SK-N-SH treated with all-trans-retinoic acid at 6 μM for 48 hours (cell line): ENCODE data around the gene MICB.

Experiments used
- ARNTL ChIP-seq: fragments of 450-650 bp; formaldehyde crosslinking; IDR thresholded peaks from 2 replicates; pipeline ENCODE4 v1.5.0; 2020; ENCODE audit warnings: low read depth, mild to moderate bottlenecking, moderate library complexity, borderline replicate concordance
- BACH2 ChIP-seq: fragments of 250-450 bp; sonication (Bioruptor Pico); IDR thresholded peaks from 2 replicates; pipeline ENCODE4 v1.9.0; 2021; ENCODE audit warnings: mild to moderate bottlenecking, borderline replicate concordance
- CSDC2 ChIP-seq: fragments of 250-450 bp; sonication (Bioruptor Pico); IDR thresholded peaks from 2 replicates; pipeline ENCODE4 v1.5.0; 2020; ENCODE audit warnings: mild to moderate bottlenecking, moderate library complexity
- ESRRG ChIP-seq: fragments of 250-450 bp; sonication (Bioruptor Pico); IDR thresholded peaks from 2 replicates; pipeline ENCODE4 v1.6.1; 2021; ENCODE audit warnings: mild to moderate bottlenecking
- OSR1 ChIP-seq: fragments of 250-450 bp; sonication (Bioruptor Pico); IDR thresholded peaks from 2 replicates; pipeline ENCODE4 v1.8.0; 2022; ENCODE audit warnings: moderate library complexity, mild to moderate bottlenecking, inconsistent platforms
- SNAI2 ChIP-seq: fragments of 250-450 bp; sonication (Bioruptor Pico); IDR thresholded peaks from 2 replicates; pipeline ENCODE4 v1.5.0; 2020; ENCODE audit warnings: mild to moderate bottlenecking, moderate library complexity
- TCF4 ChIP-seq: fragments of 250-450 bp; sonication (Bioruptor Pico); IDR thresholded peaks from 2 replicates; pipeline ENCODE4 v1.8.0; 2021; ENCODE audit warnings: mild to moderate bottlenecking, moderate library complexity, borderline replicate concordance
- TOX ChIP-seq: fragments of 250-450 bp; sonication (Bioruptor Pico); IDR thresholded peaks from 2 replicates; pipeline ENCODE4 v1.8.0; 2021; ENCODE audit warnings: mild to moderate bottlenecking, moderate library complexity, borderline replicate concordance
- ZFP30 ChIP-seq: fragments of 450-650 bp; formaldehyde crosslinking; IDR thresholded peaks from 2 replicates; pipeline ENCODE4 v1.5.0; 2022; ENCODE audit warnings: mild to moderate bottlenecking, moderate library complexity
- ZNF70 ChIP-seq: fragments of 450-650 bp; formaldehyde crosslinking; IDR thresholded peaks from 2 replicates; pipeline ENCODE4 v1.5.0; 2020; ENCODE audit warnings: mild to moderate bottlenecking, moderate library complexity
- TF ChIP-seq, protein P1 (sequence below): fragments of 250-450 bp; sonication (Bioruptor Pico); IDR thresholded peaks from 2 replicates; pipeline ENCODE4 v1.8.0; 2020; ENCODE audit warnings: mild to moderate bottlenecking, moderate library complexity, borderline replicate concordance
- TF ChIP-seq, protein P2 (sequence below): fragments of 250-450 bp; sonication (Bioruptor Pico); IDR thresholded peaks from 2 replicates; pipeline ENCODE4 v1.5.1; 2020; ENCODE audit warnings: low read depth, mild to moderate bottlenecking, moderate library complexity

DNA sequence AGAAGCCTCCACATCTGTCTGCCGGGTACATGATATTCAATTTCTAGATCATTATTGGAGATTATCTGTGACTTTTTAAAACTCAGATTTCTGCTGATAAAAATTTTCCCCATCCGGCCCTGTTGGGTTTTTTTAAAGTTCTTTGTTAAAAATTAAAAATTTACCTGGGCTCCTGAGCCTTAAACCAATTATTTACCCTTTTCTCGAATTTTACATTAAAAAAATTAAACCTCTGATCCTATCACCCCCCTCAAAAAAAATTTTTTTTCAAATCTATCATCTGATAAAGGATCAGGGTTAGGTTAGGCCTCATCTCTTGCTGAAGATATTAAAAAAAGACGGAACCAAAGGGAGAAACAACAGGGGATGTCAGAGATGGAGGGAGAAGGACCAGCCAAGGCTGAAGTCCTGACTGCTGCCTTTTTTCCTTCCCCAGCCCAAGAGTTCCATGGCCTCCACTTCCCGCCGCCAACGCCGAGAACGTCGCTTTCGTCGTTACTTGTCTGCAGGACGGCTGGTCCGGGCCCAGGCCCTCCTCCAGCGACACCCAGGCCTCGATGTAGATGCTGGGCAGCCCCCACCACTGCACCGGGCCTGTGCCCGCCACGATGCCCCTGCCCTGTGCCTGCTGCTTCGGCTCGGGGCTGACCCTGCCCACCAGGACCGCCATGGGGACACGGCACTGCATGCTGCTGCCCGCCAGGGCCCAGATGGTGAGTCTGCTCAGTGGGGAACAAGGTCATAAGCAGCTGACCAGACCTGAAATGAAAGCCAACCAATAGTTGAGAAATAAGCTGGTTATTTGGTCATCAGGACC, 50.0 kb downstream of the MICB start:
- no peak for TF ChIP-seq ARNTL (CRISPR knock-in tag)
- no peak for TF ChIP-seq ZNF70
- TF ChIP-seq, protein P1, sequence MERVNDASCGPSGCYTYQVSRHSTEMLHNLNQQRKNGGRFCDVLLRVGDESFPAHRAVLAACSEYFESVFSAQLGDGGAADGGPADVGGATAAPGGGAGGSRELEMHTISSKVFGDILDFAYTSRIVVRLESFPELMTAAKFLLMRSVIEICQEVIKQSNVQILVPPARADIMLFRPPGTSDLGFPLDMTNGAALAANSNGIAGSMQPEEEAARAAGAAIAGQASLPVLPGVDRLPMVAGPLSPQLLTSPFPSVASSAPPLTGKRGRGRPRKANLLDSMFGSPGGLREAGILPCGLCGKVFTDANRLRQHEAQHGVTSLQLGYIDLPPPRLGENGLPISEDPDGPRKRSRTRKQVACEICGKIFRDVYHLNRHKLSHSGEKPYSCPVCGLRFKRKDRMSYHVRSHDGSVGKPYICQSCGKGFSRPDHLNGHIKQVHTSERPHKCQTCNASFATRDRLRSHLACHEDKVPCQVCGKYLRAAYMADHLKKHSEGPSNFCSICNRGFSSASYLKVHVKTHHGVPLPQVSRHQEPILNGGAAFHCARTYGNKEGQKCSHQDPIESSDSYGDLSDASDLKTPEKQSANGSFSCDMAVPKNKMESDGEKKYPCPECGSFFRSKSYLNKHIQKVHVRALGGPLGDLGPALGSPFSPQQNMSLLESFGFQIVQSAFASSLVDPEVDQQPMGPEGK (CRISPR knock-in tag), result no peak
- TF ChIP-seq CSDC2 (CRISPR knock-in tag), result peak; percentile 82; the same call in 1 of the 2 replicates
- no peak for TF ChIP-seq TCF4
- no peak for TF ChIP-seq OSR1 (CRISPR knock-in tag)
- no peak for TF ChIP-seq SNAI2 (CRISPR knock-in tag)
- no peak for TF ChIP-seq ZFP30 (CRISPR knock-in tag)
- TF ChIP-seq, protein P2, sequence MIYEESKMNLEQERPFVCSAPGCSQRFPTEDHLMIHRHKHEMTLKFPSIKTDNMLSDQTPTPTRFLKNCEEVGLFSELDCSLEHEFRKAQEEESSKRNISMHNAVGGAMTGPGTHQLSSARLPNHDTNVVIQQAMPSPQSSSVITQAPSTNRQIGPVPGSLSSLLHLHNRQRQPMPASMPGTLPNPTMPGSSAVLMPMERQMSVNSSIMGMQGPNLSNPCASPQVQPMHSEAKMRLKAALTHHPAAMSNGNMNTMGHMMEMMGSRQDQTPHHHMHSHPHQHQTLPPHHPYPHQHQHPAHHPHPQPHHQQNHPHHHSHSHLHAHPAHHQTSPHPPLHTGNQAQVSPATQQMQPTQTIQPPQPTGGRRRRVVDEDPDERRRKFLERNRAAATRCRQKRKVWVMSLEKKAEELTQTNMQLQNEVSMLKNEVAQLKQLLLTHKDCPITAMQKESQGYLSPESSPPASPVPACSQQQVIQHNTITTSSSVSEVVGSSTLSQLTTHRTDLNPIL, result no peak
- TF ChIP-seq TOX (CRISPR knock-in tag), result no peak
- TF ChIP-seq ESRRG (CRISPR knock-in tag), result no peak
- TF ChIP-seq BACH2 (CRISPR knock-in tag), result no peak
